Endothelial cell of umbilical vein (primary cell): ENCODE data around the gene DYNC2LI1. TPM values are rescaled to one million over a fixed set of nuclear protein-coding genes. Genes with fewer than 3 reads are reported as not detected.

Experiments used
- BruUV-seq: library from RNA; stranded (reverse); fragments of 400-500 nt; replicated peaks from 2 replicates; lab custom pipeline; 2021; lab: Mats Ljungman, UMichigan
- CTCF ChIA-PET: fragments of 300-600, 350-600 bp; sonication (Branson Sonifier 250); formaldehyde crosslinking; loops from one replicate; lab custom pipeline; 2021; ENCODE audit warnings: antibody characterized with exemption, inconsistent platforms; lab: Charles Lee
- POLR2A ChIA-PET: fragments of 300-600, 350-600 bp; sonication (Branson Sonifier 250); formaldehyde crosslinking; loops from one replicate; lab custom pipeline; 2021; ENCODE audit warnings: antibody characterized with exemption, inconsistent platforms; lab: Charles Lee
- DNase-seq: peaks from one replicate; pipeline ENCODE4 v3.0.0-alpha.2; 2011; ENCODE audit warnings: low read depth, low spot score
- FAIRE-seq: peaks from 2 replicates; lab custom pipeline; 2011; peaks lifted over from hg19 to GRCh38; lab: Jason Lieb, UNC
- H2AFZ ChIP-seq: 2 replicates; pipeline ENCODE4 v1.6.0; 2012; ENCODE audit warnings: low read depth, low read length, control low read depth, inconsistent platforms
- H3K27ac ChIP-seq: 2 replicates; pipeline ENCODE4 v1.5.1; 2011; ENCODE audit warnings: low read depth, mild to moderate bottlenecking, control low read depth, low read length, moderate library complexity; ENCODE audit not compliant: insufficient read depth
- H3K27me3 ChIP-seq, 2 experiments: 2 replicates each; pipeline versions ENCODE4 v1.6.0 to v1.6.1; 2011; ENCODE audit warnings: low read length in 2 of 2, mixed read lengths in 1 of 2; ENCODE audit not compliant: control insufficient read depth in 2 of 2, insufficient read depth in 2 of 2
- H3K36me3 ChIP-seq, 2 experiments: 2 replicates in 1 of 2; 3 replicates in 1 of 2; pipeline ENCODE4 v1.5.1; 2011; ENCODE audit warnings: low read length in 2 of 2, mild to moderate bottlenecking in 1 of 2, moderate library complexity in 1 of 2; ENCODE audit not compliant: control insufficient read depth in 2 of 2, insufficient read depth in 2 of 2; ENCODE audit errors: extremely low read depth in 1 of 2
- H3K4me1 ChIP-seq: 3 replicates; pipeline ENCODE4 v1.5.1; 2011; ENCODE audit warnings: mild to moderate bottlenecking, low read length; ENCODE audit not compliant: control insufficient read depth, insufficient read depth; ENCODE audit errors: extremely low read depth
- H3K4me2 ChIP-seq: 2 replicates; pipeline ENCODE4 v1.6.1; 2011; ENCODE audit warnings: low read length, control low read depth, mixed read lengths; ENCODE audit not compliant: insufficient read depth
- H3K4me3 ChIP-seq, 3 experiments: fragments of 200-600 bp in 1 of 3; sonication (generic), shearing (Covaris generic) in 1 of 3; replicated peaks in 1 of 3; 2 replicates each; pipeline ENCODE4 v1.5.1; 2011 to 2016; ENCODE audit warnings: control low read depth in 3 of 3, low read length in 3 of 3, mild to moderate bottlenecking in 2 of 3, inconsistent platforms in 1 of 3, low read depth in 1 of 3, moderate library complexity in 1 of 3; ENCODE audit not compliant: insufficient read depth in 1 of 3
- H3K79me2 ChIP-seq: 2 replicates; pipeline ENCODE4 v1.6.0; 2012; ENCODE audit warnings: low read length, inconsistent platforms; ENCODE audit not compliant: control insufficient read depth, insufficient read depth
- H3K9ac ChIP-seq: replicated peaks from 2 replicates; pipeline ENCODE3; 2011; ENCODE audit warnings: low read length, control low read depth; ENCODE audit not compliant: insufficient read depth; ENCODE audit errors: extremely low read depth
- H3K9me1 ChIP-seq: replicated peaks from 3 replicates; pipeline ENCODE4 v1.6.0; 2011; ENCODE audit warnings: mild to moderate bottlenecking, low read length; ENCODE audit not compliant: control insufficient read depth, insufficient read depth; ENCODE audit errors: extremely low read depth
- H3K9me3 ChIP-seq: replicated peaks from 2 replicates; pipeline ENCODE4 v1.5.1; 2012; ENCODE audit warnings: low read length, inconsistent platforms; ENCODE audit not compliant: control insufficient read depth, insufficient read depth
- H4K20me1 ChIP-seq: replicated peaks from 2 replicates; pipeline ENCODE3; 2011; ENCODE audit warnings: mild to moderate bottlenecking, low read length; ENCODE audit not compliant: control insufficient read depth, insufficient read depth; ENCODE audit errors: extremely low read depth
- EZH2 ChIP-seq: IDR thresholded peaks from 2 replicates; pipeline ENCODE4 v1.6.1; 2012; ENCODE audit warnings: borderline replicate concordance, low read depth, mild to moderate bottlenecking, moderate library complexity, low read length, inconsistent platforms; ENCODE audit not compliant: severe bottlenecking
- FOS ChIP-seq: IDR thresholded peaks from 2 replicates; pipeline ENCODE4 v1.6.1; 2011; ENCODE audit warnings: mild to moderate bottlenecking, low read length, moderate library complexity, borderline replicate concordance; ENCODE audit not compliant: insufficient read depth
- GATA2 ChIP-seq: IDR thresholded peaks from 2 replicates; pipeline ENCODE4 v1.7.0; 2011; ENCODE audit warnings: low read depth, mild to moderate bottlenecking, moderate library complexity, mixed read lengths, low read length; ENCODE audit not compliant: insufficient read length, insufficient read depth
- JUN ChIP-seq: IDR thresholded peaks from 2 replicates; pipeline ENCODE4 v1.6.1; 2011; ENCODE audit warnings: borderline replicate concordance, low read depth; ENCODE audit not compliant: insufficient read length, insufficient read depth
- MYC ChIP-seq: IDR thresholded peaks from one replicate; pipeline ENCODE4 v1.6.1; 2011; ENCODE audit warnings: mild to moderate bottlenecking, low read depth, low read length
- POLR2A ChIP-seq: IDR thresholded peaks from 2 replicates; pipeline ENCODE4 v1.6.1; 2012; ENCODE audit warnings: low read depth, mild to moderate bottlenecking, control low read depth, low read length
- POLR2AphosphoS5 ChIP-seq: IDR thresholded peaks from 2 replicates; pipeline ENCODE4 v1.6.1; 2012; ENCODE audit warnings: low read depth, mild to moderate bottlenecking, control low read depth, low read length, moderate library complexity; ENCODE audit not compliant: insufficient read depth
- dilution Hi-C: fragments of 300-500 bp; cut with MboI; formaldehyde crosslinking; loops from one replicate; pipeline ENCODE4 v1.15.0; 2019; ENCODE audit warnings: low sequenced_read_pairs; ENCODE audit not compliant: extremely low pct_ligation_motif_present
- intact Hi-C: fragments of 100-400 bp; cut with micrococcal nuclease; formaldehyde crosslinking; loops from one replicate; pipeline ENCODE4 v1.10.0; 2022
- polyA plus RNA-seq, 4 experiments: library from polyadenylated mRNA; depleted of rRNA in 3 of 4; stranded (reverse) in 3 of 4; unstranded in 1 of 4; fragments of >200 nt; gene quantifications; 2 replicates each; pipeline versions ENCODE4 v1.2.1 to v1.2.3, GENCODE V29; 2011 to 2012; ENCODE audit warnings: missing spikeins in 1 of 4
- total RNA-seq: library from RNA; stranded (reverse); gene quantifications from 2 replicates; pipeline ENCODE4 v1.2.3, GENCODE V29; 2021
- TF ChIP-seq, protein P1 (sequence below): IDR thresholded peaks from 2 replicates; pipeline ENCODE4 v1.6.1; 2011; ENCODE audit not compliant: insufficient read depth, insufficient read length
- TF ChIP-seq, protein P2 (sequence below), 2 donors: IDR thresholded peaks; 1 replicate in 1 of 2; 2 replicates in 1 of 2; pipeline ENCODE4 v1.5.1; 2011; ENCODE audit warnings: low read length in 2 of 2, mild to moderate bottlenecking in 2 of 2, moderate library complexity in 2 of 2, control low read depth in 1 of 2, inconsistent platforms in 1 of 2, low read depth in 1 of 2; ENCODE audit not compliant: insufficient read depth in 1 of 2; ENCODE audit errors: extremely low read depth in 1 of 2

The DYNC2LI1 gene
- total and polyA plus RNA-seq, 2 donors (not counting 3 experiments of a cell fraction or from before 2014, with no cell fraction given) = 4.2 to 8.7 TPM

DNA sequence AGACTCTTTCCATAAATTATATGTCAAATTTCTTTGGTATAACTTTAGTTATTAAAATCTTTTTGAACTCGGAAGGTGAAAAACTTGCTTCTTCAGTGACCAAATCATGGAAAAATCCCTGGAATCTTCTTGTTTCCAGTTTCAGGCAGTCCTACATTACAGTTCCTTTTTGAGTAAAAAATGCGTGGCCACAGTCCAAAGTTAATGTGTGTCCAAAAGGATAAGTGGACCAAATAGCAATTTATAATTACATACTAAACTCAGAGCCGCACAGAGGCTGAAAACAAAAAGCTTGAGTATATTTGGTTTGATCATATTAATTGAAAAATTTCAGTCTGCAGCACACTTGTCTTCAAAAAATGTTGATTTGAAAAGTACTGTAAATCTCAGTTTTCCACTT lies 28.4 kb upstream of the DYNC2LI1 start:
- DNase-seq = peak; percentile 9
- no peak for TF ChIP-seq FOS
- no peak for TF ChIP-seq JUN
- TF ChIP-seq, protein P1, sequence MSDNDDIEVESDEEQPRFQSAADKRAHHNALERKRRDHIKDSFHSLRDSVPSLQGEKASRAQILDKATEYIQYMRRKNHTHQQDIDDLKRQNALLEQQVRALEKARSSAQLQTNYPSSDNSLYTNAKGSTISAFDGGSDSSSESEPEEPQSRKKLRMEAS = no peak
- no peak for TF ChIP-seq POLR2A
- TF ChIP-seq MYC = no peak
- TF ChIP-seq, protein P2, sequence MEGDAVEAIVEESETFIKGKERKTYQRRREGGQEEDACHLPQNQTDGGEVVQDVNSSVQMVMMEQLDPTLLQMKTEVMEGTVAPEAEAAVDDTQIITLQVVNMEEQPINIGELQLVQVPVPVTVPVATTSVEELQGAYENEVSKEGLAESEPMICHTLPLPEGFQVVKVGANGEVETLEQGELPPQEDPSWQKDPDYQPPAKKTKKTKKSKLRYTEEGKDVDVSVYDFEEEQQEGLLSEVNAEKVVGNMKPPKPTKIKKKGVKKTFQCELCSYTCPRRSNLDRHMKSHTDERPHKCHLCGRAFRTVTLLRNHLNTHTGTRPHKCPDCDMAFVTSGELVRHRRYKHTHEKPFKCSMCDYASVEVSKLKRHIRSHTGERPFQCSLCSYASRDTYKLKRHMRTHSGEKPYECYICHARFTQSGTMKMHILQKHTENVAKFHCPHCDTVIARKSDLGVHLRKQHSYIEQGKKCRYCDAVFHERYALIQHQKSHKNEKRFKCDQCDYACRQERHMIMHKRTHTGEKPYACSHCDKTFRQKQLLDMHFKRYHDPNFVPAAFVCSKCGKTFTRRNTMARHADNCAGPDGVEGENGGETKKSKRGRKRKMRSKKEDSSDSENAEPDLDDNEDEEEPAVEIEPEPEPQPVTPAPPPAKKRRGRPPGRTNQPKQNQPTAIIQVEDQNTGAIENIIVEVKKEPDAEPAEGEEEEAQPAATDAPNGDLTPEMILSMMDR (IDR thresholded peaks at IDR 0.05; ENCODE audit: extremely low read depth in 1 of 2, insufficient read depth in 1 of 2, low read depth in 1 of 2, low read length in 2 of 2) = no peak
- no peak for TF ChIP-seq POLR2AphosphoS5
- no peak for TF ChIP-seq EZH2
- no peak for TF ChIP-seq GATA2

More for the DNA sequence above, 28.4 kb upstream of the DYNC2LI1 start:
- Histone ChIP-seq H3K9me1 (no peaks in the 10 kb centered on the region), H3K79me2 (no peaks in the 10 kb centered on the region), H4K20me1 (no peaks in the 10 kb centered on the region), H2AFZ (no peak overlapping the region), H3K9me3 (no peaks in the 10 kb centered on the region), H3K9ac (no peak overlapping the region), H3K27me3 (no peaks in the 10 kb centered on the region), H3K27ac (no peak overlapping the region), H3K4me2 (no peak overlapping the region), H3K4me1 (no peaks in the 10 kb centered on the region), H3K36me3 (no peaks in the 10 kb centered on the region), H3K4me3 (no peak overlapping the region)
- dilution Hi-C loops = no loop called here
- ChIA-PET POLR2A (no interaction called here), CTCF (no interaction called here)
- intact Hi-C loops = no loop called here
- FAIRE-seq = peak; percentile 12
- no TSS peak for BruUV-seq
